Fibroblast of lung (primary cell): ENCODE data around the gene STARD8. TPM values are rescaled to one million over a fixed set of nuclear protein-coding genes. Genes with fewer than 3 reads are reported as not detected.

Experiments
- DNase-seq, 2 donors: peaks; one replicate each; pipeline versions ENCODE4 v3.0.0 to v3.0.0-alpha.2; 2010; ENCODE audit warnings: low read depth in 2 of 2
- H2AFZ ChIP-seq: 2 replicates; pipeline ENCODE4 v1.5.1; 2012; ENCODE audit warnings: low read length, control low read depth, inconsistent platforms
- H3K27ac ChIP-seq: 2 replicates; pipeline ENCODE4 v1.5.1; 2011; ENCODE audit warnings: low read length, control low read depth; ENCODE audit not compliant: insufficient read depth
- H3K27me3 ChIP-seq: 2 replicates; pipeline ENCODE4 v1.5.1; 2011; ENCODE audit warnings: mild to moderate bottlenecking, low read length; ENCODE audit not compliant: control insufficient read depth, insufficient read depth
- H3K36me3 ChIP-seq: 2 replicates; pipeline ENCODE4 v1.5.1; 2011; ENCODE audit warnings: low read length; ENCODE audit not compliant: control insufficient read depth, insufficient read depth
- H3K4me1 ChIP-seq: 2 replicates; pipeline ENCODE4 v1.5.1; 2011; ENCODE audit warnings: low read length; ENCODE audit not compliant: control insufficient read depth, insufficient read depth; ENCODE audit errors: extremely low read depth
- H3K4me2 ChIP-seq: 2 replicates; pipeline ENCODE4 v1.5.1; 2011; ENCODE audit warnings: low read length, control low read depth; ENCODE audit not compliant: insufficient read depth; ENCODE audit errors: extremely low read depth
- H3K4me3 ChIP-seq, 4 experiments: fragments of 200-600 bp in 1 of 4; sonication (generic) in 1 of 4; replicated peaks in 1 of 4; 2 replicates each; pipeline ENCODE4 v1.5.1; 2011 to 2016; ENCODE audit warnings: low read length in 4 of 4, low read depth in 3 of 4, mild to moderate bottlenecking in 3 of 4, control low read depth in 2 of 4, inconsistent platforms in 1 of 4, mixed read lengths in 1 of 4; ENCODE audit not compliant: insufficient read depth in 1 of 4; ENCODE audit errors: control extremely low read depth in 1 of 4
- H3K79me2 ChIP-seq: 2 replicates; pipeline ENCODE4 v1.5.1; 2012; ENCODE audit warnings: mild to moderate bottlenecking, low read length, inconsistent platforms; ENCODE audit not compliant: control insufficient read depth, insufficient read depth
- H3K9ac ChIP-seq: 2 replicates; pipeline ENCODE4 v1.5.1; 2011; ENCODE audit warnings: mild to moderate bottlenecking, low read length, control low read depth; ENCODE audit not compliant: insufficient read depth
- H3K9me3 ChIP-seq: 2 replicates; pipeline ENCODE4 v1.5.1; 2012; ENCODE audit warnings: low read depth, low read length; ENCODE audit not compliant: control insufficient read depth, insufficient read depth
- H4K20me1 ChIP-seq: 2 replicates; pipeline ENCODE4 v1.5.1; 2011; ENCODE audit warnings: low read length; ENCODE audit not compliant: control insufficient read depth, insufficient read depth; ENCODE audit errors: extremely low read depth
- CTCF ChIP-seq, 2 donors: IDR thresholded peaks in 1 of 2; conservative IDR thresholded peaks in 1 of 2; 1 replicate in 1 of 2; 2 replicates in 1 of 2; pipeline ENCODE4 v1.5.1; 2011 to 2012; ENCODE audit warnings: low read length in 2 of 2, control low read depth in 1 of 2, inconsistent platforms in 1 of 2, low read depth in 1 of 2, mild to moderate bottlenecking in 1 of 2
- EZH2 ChIP-seq: IDR thresholded peaks from 2 replicates; pipeline ENCODE4 v1.5.1; 2012; ENCODE audit warnings: low read length, control low read depth, mild to moderate bottlenecking; ENCODE audit errors: missing control alignments
- polyA plus RNA-seq, 2 donors: library from polyadenylated mRNA; depleted of rRNA in 1 of 2; stranded (reverse) in 1 of 2; unstranded in 1 of 2; fragments of >200 nt; gene quantifications; 2 replicates each; pipeline ENCODE4 v1.2.1, GENCODE V29; 2011 to 2012; ENCODE audit warnings: missing spikeins in 1 of 2
- total RNA-seq: library from RNA; depleted of rRNA; stranded (reverse); fragments of >200 nt; gene quantifications from 2 replicates; pipeline ENCODE4 v1.2.1, GENCODE V29; 2014

Gene STARD8
- total and polyA plus RNA-seq, 2 donors (not counting 1 experiment from before 2014, with no cell fraction given): 0.76 to 1.5 TPM

- no peak for DNase-seq
- no peaks in the 10 kb centered on the region for H3K4me1 ChIP-seq
Observed at GRCh38 chrX:68757331-68757730, 109.9 kb downstream of the STARD8 start.

DNA sequence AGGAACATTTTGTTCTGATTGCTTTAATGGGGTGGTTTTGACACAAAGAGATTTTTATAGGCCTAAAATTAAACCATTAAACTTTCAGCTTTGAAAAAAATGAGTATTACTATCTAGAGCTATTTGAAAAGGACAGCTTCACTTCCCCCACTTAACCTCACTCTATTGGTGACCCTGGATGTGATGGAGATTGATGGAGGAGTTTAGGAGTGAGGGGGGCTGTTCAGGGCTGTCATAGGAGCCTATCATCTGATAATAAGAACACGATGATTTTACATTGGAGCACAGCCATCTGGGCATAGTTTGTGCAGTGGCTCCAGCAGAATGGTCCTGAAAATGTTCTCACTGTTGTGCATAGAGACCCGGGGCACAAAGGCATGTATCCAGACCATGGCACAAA, 110.3 kb downstream of the STARD8 start:
- Histone ChIP-seq H3K79me2 (no peaks in the 10 kb centered on the region), H3K9ac (no peak overlapping the region), H3K27ac (no peak overlapping the region), H3K36me3 (no peaks in the 10 kb centered on the region), H3K4me3 (no peak overlapping the region), H3K27me3 (no peaks in the 10 kb centered on the region), H2AFZ (no peak overlapping the region), H3K9me3 (no peaks in the 10 kb centered on the region), H3K4me2 (no peak overlapping the region), H4K20me1 (no peaks in the 10 kb centered on the region), H3K4me1 (no peaks in the 10 kb centered on the region)
- no peak for DNase-seq
- TF ChIP-seq CTCF (conservative IDR thresholded peaks at IDR 0.05 in 1 of 2, IDR thresholded peaks at IDR 0.05 in 1 of 2; ENCODE audit: low read depth in 1 of 2, low read length in 2 of 2) (no peak), EZH2 (no peak)

More at GRCh38 chrX:68757331-68757730, 109.9 kb downstream of the STARD8 start:
- H3K9me3 ChIP-seq: no peaks in the 10 kb centered on the region
- H3K79me2 ChIP-seq: no peaks in the 10 kb centered on the region
- TF ChIP-seq EZH2 (no peak), CTCF (conservative IDR thresholded peaks at IDR 0.05 in 1 of 2, IDR thresholded peaks at IDR 0.05 in 1 of 2; ENCODE audit: low read depth in 1 of 2, low read length in 2 of 2) (no peak)
- no peak overlapping the region for H3K4me3 ChIP-seq
- H3K9ac ChIP-seq: no peak overlapping the region
- H3K27me3 ChIP-seq: no peaks in the 10 kb centered on the region
- no peaks in the 10 kb centered on the region for H4K20me1 ChIP-seq
- H3K36me3 ChIP-seq: no peaks in the 10 kb centered on the region
- no peak overlapping the region for H2AFZ ChIP-seq
- H3K27ac ChIP-seq: no peak overlapping the region
- H3K4me2 ChIP-seq: no peak overlapping the region

DNA sequence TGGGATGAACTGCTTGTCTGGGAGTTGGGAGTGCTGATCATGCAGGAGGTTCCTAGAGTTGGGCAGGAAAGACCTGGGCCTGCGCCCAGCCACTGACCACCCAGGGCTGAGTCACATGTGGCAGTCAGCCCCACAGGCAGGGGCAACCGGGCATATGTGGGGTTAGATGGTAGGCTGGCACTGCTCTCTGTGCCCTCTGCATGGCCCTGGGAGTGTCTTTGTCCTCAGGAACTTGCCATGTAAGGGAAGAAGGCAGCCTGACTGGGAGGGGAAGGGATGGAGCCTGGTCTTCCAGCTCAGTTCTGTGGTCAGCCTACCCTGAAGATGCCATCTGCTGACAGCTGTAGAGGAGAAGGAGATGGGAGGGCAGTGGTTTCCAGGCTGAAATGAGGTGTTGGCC, 111.2 kb downstream of the STARD8 start:
- H3K27me3 ChIP-seq: no peaks in the 10 kb centered on the region
- H3K36me3 ChIP-seq: no peaks in the 10 kb centered on the region
- H3K9me3 ChIP-seq: no peaks in the 10 kb centered on the region
- no peak overlapping the region for H3K4me3 ChIP-seq
- no peak overlapping the region for H3K4me2 ChIP-seq
- TF ChIP-seq CTCF (conservative IDR thresholded peaks at IDR 0.05 in 1 of 2, IDR thresholded peaks at IDR 0.05 in 1 of 2; ENCODE audit: low read depth in 1 of 2, low read length in 2 of 2) (no peak), EZH2 (no peak)
- H4K20me1 ChIP-seq: no peaks in the 10 kb centered on the region
- H3K79me2 ChIP-seq: no peaks in the 10 kb centered on the region
- no peak overlapping the region for H2AFZ ChIP-seq
- no peaks in the 10 kb centered on the region for H3K4me1 ChIP-seq
- no peak overlapping the region for H3K9ac ChIP-seq
- no peak for DNase-seq
- no peak overlapping the region for H3K27ac ChIP-seq
